NCI-H1105 treated with DMSO at 0.1 percent for 48 hours (cell line): ENCODE results near the gene FOS.

Experiments
- DNase-seq: peaks from one replicate; lab custom pipeline; 2025; lab: John Stamatoyannopoulos, UW

The FOS gene

DNA sequence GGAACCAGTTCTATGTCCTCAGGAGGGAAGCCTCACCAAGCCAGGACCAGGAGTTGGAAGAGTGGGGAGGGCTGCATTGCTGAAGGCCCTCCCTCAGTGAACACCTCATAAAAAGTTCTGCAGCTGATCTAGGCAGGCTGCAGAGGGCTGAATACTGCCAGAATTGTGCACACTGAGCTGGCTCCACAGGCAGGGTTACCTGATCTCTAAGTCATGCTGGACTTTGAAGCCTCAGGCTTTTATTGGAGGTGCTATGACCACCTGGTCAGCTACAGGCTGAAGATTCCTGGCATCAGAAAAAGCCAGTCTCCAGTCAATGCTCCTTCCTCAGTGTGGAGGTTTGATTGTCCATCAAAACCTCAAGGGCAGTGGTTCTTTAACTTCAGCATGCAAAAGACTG, 39.7 kb downstream of the FOS start:
- DNase-seq: no peak

DNA sequence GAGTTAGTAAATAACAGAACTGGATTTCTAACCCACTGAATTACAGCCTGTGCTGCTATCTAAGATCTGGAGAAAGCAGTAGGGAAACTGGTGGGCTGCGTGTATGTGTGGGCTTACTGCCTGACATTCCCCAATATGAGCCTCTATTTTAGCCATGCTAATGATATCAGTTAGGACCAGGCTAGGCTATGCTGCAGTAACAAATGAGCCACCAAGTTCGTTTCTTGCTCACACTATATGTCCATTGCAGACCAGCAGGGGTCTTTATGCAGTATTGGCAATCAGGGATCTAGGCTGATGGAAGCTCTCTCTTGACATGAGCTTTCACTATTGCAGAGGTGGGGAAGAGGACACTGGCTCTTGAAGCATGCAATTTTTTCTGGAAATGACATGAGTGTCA, 40.4 kb downstream of the FOS start:
- DNase-seq: no peak

DNA sequence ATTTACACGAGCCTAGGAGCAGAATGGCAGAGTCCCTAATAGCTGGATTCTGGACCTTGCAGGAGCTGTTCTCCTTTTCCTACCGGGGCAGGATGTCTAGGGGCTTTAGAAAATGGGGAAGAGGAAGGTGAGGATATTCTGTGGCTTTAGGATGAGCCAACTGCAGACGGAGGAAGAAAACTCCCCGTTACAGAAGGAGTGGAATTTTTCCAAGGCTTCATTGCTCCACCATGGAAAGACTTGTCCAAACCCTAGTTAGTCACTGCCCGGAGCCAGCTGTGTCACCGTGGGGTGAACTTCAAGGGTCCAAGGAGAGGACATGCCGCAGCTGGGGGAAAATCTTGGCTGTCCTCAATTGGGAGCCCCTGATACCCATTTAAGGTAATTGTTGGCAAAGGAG, 41.6 kb downstream of the FOS start:
- DNase-seq: no peak

DNA sequence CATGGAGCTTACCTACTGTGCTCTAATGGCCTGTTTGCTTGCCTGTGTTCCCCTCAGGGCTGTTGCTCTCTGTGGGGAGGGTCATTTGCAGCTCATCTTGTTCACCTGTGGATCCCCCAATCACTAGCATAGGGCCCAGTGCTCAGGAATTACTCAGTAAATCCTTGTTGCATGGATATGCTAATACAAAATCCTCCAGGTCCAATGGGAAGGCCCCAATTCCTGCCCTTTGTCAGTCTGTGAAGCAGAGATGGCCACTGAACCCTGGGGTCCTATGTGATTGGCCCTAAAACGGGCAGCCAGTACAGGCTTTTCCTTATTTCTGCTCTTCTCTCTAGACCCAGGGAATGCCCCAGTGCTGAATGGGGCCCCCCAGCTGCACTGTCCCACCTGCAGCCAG, 44.1 kb downstream of the FOS start:
- DNase-seq: no peak

DNA sequence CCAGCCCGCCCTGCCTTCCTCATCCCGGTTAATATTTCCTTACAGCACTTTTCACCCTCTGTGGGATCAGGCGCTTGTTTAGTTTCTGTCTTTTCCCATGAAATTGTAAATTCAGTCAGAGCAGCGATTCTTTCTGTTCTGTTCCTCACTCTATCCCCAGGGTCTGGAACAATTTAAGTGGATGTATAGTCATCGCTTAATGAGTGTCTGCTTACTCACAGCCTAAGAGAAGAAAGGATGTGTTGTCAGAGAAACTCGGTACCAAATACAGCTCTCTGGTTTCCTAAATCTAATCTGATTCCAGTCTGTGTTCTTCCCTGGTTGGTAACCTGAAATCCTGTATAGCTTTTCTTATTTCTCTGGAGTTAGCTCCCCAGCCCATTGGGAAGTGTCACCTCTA, 44.9 kb downstream of the FOS start:
- no peak for DNase-seq

DNA sequence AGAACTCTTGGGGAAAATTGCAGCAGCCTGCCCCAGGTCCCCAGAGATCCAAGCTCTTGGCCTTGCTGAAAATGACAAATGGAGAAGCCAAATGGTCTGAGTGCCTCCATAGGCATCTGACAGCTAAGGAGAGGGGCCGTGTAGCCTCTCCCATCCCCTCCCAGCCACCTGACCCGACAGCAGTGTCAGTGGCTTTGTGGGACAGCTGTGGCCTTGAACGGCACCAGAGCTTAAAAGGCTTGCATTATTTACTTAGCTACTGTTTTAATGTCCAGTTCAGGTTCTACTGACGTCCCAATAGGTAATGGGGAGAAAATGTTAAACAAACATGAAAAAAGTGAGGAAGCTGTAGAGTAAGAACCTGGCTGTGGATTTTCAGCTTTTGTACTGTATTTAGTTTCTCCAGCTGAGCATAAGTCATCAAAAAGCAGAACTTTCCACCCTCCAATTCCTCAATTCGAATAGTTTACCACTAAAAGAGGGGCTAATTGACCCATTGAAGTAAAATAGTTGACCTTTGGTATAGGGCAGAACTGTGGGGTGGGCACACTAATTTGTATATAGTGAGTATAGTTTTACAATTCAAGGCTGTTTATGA, 50.0 kb downstream of the FOS start:
- DNase-seq: no peak

DNA sequence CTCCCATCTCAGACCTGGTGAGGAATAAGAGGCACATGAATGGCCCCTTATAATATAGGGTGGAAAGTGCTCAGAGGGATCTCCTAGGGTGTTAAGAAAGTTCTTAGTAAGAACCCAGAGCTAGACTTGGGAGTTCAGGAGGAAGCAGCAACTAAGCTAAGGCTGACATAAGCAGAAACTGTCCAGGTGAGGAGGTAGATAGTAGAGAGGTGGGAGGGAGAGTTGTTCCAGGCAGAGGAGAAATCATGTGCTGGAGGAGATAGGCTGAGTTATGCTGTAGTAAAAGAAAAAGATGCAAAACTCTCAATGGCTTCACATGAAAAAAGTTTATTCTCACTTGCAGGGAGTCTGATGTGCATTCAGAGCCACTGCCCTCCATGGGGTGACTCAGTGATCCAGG, 50.7 kb downstream of the FOS start:
- DNase-seq: no peak

DNA sequence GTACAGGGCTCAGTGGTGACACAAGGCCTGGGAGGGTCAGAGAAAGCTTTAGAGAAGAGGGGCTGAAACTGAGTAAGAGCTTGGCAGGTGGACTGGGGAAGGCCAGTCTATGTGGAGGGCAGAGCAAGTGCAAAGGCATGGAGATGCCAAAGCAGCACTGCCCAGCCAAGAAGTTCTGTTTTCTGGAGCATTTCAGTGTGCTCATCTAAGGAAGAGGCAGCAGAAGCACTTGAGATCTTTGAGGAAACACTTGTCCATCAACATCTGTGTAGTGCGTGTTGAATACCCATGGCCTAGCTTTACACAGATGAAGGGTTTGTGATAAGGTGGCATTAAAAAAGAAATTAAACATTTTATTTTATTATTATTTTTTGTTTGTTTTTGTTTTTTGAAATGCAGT, 52.8 kb downstream of the FOS start:
- no peak for DNase-seq
